AG09309 (cell line): ENCODE data around the gene GPT2.

Experiments used
- DNase-seq: peaks from one replicate; pipeline ENCODE4 v3.0.0-alpha.2; 2010; ENCODE audit warnings: low read depth
- H3K4me3 ChIP-seq: 2 replicates; pipeline ENCODE4 v1.5.1; 2011; ENCODE audit warnings: mild to moderate bottlenecking, low read depth, low read length, moderate library complexity; ENCODE audit not compliant: control insufficient read depth
- CTCF ChIP-seq: IDR thresholded peaks from 2 replicates; pipeline ENCODE4 v1.5.1; 2011; ENCODE audit warnings: mild to moderate bottlenecking, low read depth, low read length, inconsistent platforms; ENCODE audit not compliant: insufficient read depth, control insufficient read depth; ENCODE audit errors: missing control alignments

Gene GPT2

GRCh38 chr16:46898006-46898405, 13.8 kb downstream of the GPT2 start:
- no peak overlapping the region for H3K4me3 ChIP-seq
- no peak for TF ChIP-seq CTCF

GRCh38 chr16:46899443-46900143, 15.4 kb downstream of the GPT2 start:
- H3K4me3 ChIP-seq = no peak overlapping the region
- DNase-seq = no peak
- no peak for TF ChIP-seq CTCF

More at GRCh38 chr16:46898006-46898405, 13.8 kb downstream of the GPT2 start:
- no peak for DNase-seq

- no peak for TF ChIP-seq CTCF
- DNase-seq = no peak
- no peak overlapping the region for H3K4me3 ChIP-seq
These were observed 16.5 kb downstream of the GPT2 start for GRCh38 chr16:46900455-46901235.

- no peak for TF ChIP-seq CTCF
- no peak overlapping the region for H3K4me3 ChIP-seq
- DNase-seq = no peak
These were observed 17.5 kb downstream of the GPT2 start for GRCh38 chr16:46901709-46902108.

GRCh38 chr16:46903255-46903905, 19.2 kb downstream of the GPT2 start:
- H3K4me3 ChIP-seq = no peak overlapping the region
- TF ChIP-seq CTCF = no peak
- DNase-seq = no peak

GRCh38 chr16:46904471-46904870, 20.3 kb downstream of the GPT2 start:
- no peak for TF ChIP-seq CTCF
- DNase-seq = no peak
- no peak overlapping the region for H3K4me3 ChIP-seq
